RCC 7860 (cell line): ENCODE measurements around the gene PIERCE2.
"Not testable (repeated sequence)": the region's sequence is repeated elsewhere in the genome, so short reads cannot be mapped to it uniquely, and the experiment has no call there.

Source experiments
- DNase-seq: peaks from one replicate; pipeline ENCODE4 v3.0.0-alpha.2; 2015; ENCODE audit warnings: low spot score
- FAIRE-seq: peaks from 2 replicates; lab custom pipeline; 2012; peaks lifted over from hg19 to GRCh38; lab: Jason Lieb, UNC

PIERCE2 gene

GRCh38 chr15:55408012-55408928, at the start of gene PIERCE2, which contains the start of gene CCPG1:
Gene PIERCE2, plus strand, starts transcription at chr15:55408495. Its CDS starts 274 bp downstream, at chr15:55408769.
Gene CCPG1, minus strand, starts transcription at chr15:55408359. Its CDS starts 18,935 bp downstream, at chr15:55389424.
- no peak for FAIRE-seq
- DNase-seq, result peak; percentile 94

- no peak for FAIRE-seq
These were observed 48.0 kb upstream of the PIERCE2 start for GRCh38 chr15:55360256-55360655.

GRCh38 chr15:55361048-55361447, 47.2 kb upstream of the PIERCE2 start:
- FAIRE-seq, result no peak
- DNase-seq, result no peak

More at GRCh38 chr15:55360256-55360655, 48.0 kb upstream of the PIERCE2 start:
- no peak for DNase-seq

GRCh38 chr15:55362641-55363040, 45.7 kb upstream of the PIERCE2 start:
- FAIRE-seq (no peak), DNase-seq (no peak)

GRCh38 chr15:55366981-55367380, 41.3 kb upstream of the PIERCE2 start:
- no peak for DNase-seq
- FAIRE-seq, result no peak

GRCh38 chr15:55372701-55373440, 35.4 kb upstream of the PIERCE2 start:
- FAIRE-seq (no peak), DNase-seq (no peak)

- DNase-seq (no peak), FAIRE-seq (no peak)
These were observed 29.2 kb upstream of the PIERCE2 start for GRCh38 chr15:55379095-55379494.

- FAIRE-seq (no peak), DNase-seq (no peak)
These were observed 26.7 kb upstream of the PIERCE2 start for GRCh38 chr15:55381595-55381994.

- DNase-seq (no peak), FAIRE-seq (no peak)
These were observed 24.6 kb upstream of the PIERCE2 start for GRCh38 chr15:55383687-55384086.

GRCh38 chr15:55387027-55387426, 21.3 kb upstream of the PIERCE2 start:
- no peak for FAIRE-seq
- DNase-seq, result no peak

- DNase-seq, result peak; percentile 38
- peak; percentile 16 for FAIRE-seq
These were observed 19.1 kb upstream of the PIERCE2 start for GRCh38 chr15:55389264-55389607.

- DNase-seq (no peak), FAIRE-seq (no peak)
These were observed 13.6 kb upstream of the PIERCE2 start for GRCh38 chr15:55394694-55395093.

GRCh38 chr15:55398243-55398642, 10.1 kb upstream of the PIERCE2 start:
- DNase-seq (no peak), FAIRE-seq (no peak)

GRCh38 chr15:55400050-55400449, 8.2 kb upstream of the PIERCE2 start:
- not testable (repeated sequence) for DNase-seq, FAIRE-seq

GRCh38 chr15:55401786-55402246, 6.5 kb upstream of the PIERCE2 start:
- FAIRE-seq, result no peak
- DNase-seq, result no peak

- FAIRE-seq, result no peak
- no peak for DNase-seq
These were observed 5.6 kb upstream of the PIERCE2 start for GRCh38 chr15:55402707-55403106.

GRCh38 chr15:55403531-55403930, 4.8 kb upstream of the PIERCE2 start:
- no peak for DNase-seq
- FAIRE-seq, result no peak

- DNase-seq, result peak; percentile 24
- FAIRE-seq, result no peak
These were observed 740 bp upstream of the PIERCE2 start for GRCh38 chr15:55407498-55408011.

- FAIRE-seq, DNase-seq: not testable (repeated sequence)
These were observed 681 bp downstream of the PIERCE2 start for GRCh38 chr15:55408976-55409375.

GRCh38 chr15:55417678-55418077, 9.4 kb downstream of the PIERCE2 start:
- DNase-seq, FAIRE-seq: not testable (repeated sequence)

GRCh38 chr15:55420171-55420866, 12.0 kb downstream of the PIERCE2 start:
- FAIRE-seq, result no peak
- DNase-seq, result no peak
